ENCODE results near the gene PPP4C.

The PPP4C gene

DNA sequence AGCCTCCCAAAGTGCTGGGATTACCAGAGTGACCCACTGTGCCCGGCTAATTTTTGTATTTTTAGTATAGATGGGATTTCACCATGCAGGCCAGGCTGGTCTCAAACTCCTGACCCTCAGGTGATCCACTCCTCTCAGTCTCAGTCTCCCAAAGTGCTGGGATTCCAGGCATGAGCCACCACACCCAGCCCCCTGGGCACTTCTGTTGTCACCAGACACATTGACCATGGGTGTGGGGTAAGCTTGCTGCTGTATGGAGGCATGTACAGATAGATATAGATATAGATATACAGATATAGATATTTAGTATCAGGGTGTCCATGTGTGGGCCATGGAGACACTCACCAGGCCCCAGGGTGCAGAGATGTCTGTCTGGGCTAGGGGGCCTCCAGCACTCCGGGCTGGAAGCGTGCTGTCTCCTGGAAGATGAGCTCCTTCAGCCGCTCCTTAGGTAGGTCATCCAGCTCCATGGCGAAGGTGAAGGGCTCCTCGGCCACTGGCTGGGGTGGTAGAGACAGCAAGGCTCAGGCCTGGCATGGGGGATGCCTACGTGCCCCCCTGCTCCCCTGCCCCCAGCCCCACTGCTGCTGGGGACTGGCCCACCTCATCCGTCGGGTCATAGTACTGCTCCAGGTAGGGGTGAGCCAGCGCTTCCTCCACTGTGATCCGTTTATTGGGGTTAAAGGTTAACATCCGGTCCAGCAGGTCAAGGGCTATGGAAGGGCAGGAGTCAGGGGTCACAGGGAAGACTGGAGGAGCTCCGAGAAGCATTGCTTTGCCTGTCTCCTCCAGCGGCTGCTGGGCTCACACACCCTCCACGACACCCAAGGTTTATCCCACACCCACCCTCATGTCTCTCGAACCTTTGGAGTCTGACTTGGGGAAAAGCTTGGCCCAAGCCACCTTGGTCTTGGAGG is 40.8 kb downstream of the PPP4C start:
- no peak overlapping the region for H3K4me3 ChIP-seq (ENCODE audit: low read depth, low read length)
- in situ Hi-C loops (cut with HindIII; ENCODE audit: low sequenced_read_pairs), result no loop called here
- DNase-seq (ENCODE audit: low read depth, low spot score), result no peak
- TF ChIP-seq, protein P1, sequence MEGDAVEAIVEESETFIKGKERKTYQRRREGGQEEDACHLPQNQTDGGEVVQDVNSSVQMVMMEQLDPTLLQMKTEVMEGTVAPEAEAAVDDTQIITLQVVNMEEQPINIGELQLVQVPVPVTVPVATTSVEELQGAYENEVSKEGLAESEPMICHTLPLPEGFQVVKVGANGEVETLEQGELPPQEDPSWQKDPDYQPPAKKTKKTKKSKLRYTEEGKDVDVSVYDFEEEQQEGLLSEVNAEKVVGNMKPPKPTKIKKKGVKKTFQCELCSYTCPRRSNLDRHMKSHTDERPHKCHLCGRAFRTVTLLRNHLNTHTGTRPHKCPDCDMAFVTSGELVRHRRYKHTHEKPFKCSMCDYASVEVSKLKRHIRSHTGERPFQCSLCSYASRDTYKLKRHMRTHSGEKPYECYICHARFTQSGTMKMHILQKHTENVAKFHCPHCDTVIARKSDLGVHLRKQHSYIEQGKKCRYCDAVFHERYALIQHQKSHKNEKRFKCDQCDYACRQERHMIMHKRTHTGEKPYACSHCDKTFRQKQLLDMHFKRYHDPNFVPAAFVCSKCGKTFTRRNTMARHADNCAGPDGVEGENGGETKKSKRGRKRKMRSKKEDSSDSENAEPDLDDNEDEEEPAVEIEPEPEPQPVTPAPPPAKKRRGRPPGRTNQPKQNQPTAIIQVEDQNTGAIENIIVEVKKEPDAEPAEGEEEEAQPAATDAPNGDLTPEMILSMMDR (IDR thresholded peaks at IDR 0.05; ENCODE audit: low read depth, low read length), result no peak

DNA sequence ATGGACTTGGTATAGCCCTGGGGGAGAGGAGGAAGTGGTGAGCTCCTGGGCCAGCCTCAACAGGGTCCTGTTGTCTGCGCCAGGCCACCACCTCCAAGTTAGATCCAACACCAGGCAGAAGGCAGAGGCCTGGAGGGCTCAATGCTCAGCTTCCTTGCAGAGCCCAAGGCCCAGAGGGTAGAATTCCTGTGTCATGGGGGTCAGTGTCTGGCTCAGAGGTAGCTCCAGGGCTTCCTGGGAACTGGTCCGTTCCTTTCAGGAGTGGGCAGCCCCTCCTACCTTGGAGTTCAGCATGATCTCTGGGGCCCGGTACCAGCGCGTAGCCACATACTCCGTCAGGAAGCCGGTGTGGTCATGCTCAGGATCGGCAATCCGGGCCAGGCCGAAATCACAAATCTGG is 42.0 kb downstream of the PPP4C start:
- in situ Hi-C loops (cut with HindIII; ENCODE audit: low sequenced_read_pairs), result no loop called here
- TF ChIP-seq, protein P1 (IDR thresholded peaks at IDR 0.05; ENCODE audit: low read depth, low read length), result no peak
- no peak for DNase-seq (ENCODE audit: low read depth, low spot score)
- H3K4me3 ChIP-seq (ENCODE audit: low read depth, low read length), result no peak overlapping the region

DNA sequence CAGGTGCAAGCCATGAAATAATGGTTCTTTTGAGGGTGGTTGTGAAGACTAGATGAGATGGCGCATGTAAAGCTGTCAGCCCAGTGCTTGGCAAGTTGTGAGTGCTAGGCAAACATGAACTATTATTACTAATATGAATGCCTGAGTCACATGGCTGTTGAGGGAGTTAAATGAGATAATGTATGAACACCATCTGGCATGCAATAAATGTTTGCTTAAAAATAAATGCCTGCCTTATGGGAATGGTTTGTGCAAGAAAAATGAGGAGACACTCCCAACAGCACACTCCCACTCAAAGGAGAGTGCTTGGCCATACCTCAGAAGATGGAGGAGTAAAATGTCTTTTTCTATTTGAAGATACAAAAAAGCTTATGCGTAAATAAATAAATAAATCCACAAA is 43.6 kb downstream of the PPP4C start:
- in situ Hi-C loops (cut with HindIII; ENCODE audit: low sequenced_read_pairs), result no loop called here
- H3K4me3 ChIP-seq (ENCODE audit: low read depth, low read length), result no peak overlapping the region
- TF ChIP-seq, protein P1 (IDR thresholded peaks at IDR 0.05; ENCODE audit: low read depth, low read length), result no peak
- DNase-seq (ENCODE audit: low read depth, low spot score), result no peak

DNA sequence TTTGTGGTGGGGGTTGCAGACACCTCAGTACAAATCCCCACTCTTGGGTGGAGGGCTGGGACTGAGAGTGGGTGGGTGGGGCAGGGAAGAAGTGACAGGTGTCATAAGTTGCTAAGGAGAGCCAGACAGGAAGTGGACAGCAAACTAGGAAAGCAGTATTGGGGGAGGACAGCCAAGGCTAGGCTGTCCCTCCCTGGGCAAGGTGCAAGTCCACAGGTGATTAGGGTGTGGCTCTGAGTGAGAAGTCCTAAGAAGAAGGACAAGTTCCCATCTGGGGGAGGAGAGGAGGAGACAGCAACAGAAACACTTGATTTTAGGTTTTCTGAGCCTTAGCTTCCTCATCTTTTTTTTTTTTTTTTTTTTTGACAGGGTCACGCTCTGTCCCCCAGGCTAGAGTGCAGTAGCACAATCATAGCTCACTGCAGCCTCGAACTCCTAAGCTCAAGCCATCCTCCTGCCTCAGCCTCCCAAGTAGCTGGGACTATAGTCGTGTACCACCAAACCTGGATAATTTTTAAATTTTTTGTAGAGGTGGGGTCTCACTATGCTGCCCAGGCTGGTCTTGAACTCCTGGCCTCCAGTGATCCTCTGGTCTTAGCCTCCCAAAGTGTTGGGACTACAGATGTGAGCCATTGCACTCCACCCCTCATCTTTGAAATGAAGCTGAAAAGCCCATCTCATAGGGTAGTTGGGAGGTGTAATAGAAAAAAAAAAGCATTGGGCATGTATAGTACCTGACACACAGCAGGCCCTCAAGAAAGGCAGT is 44.7 kb downstream of the PPP4C start:
- TF ChIP-seq, protein P1 (IDR thresholded peaks at IDR 0.05; ENCODE audit: low read depth, low read length), result no peak
- no peak for DNase-seq (ENCODE audit: low read depth, low spot score)
- in situ Hi-C loops (cut with HindIII; ENCODE audit: low sequenced_read_pairs), result no loop called here
- H3K4me3 ChIP-seq (ENCODE audit: low read depth, low read length), result no peak overlapping the region

DNA sequence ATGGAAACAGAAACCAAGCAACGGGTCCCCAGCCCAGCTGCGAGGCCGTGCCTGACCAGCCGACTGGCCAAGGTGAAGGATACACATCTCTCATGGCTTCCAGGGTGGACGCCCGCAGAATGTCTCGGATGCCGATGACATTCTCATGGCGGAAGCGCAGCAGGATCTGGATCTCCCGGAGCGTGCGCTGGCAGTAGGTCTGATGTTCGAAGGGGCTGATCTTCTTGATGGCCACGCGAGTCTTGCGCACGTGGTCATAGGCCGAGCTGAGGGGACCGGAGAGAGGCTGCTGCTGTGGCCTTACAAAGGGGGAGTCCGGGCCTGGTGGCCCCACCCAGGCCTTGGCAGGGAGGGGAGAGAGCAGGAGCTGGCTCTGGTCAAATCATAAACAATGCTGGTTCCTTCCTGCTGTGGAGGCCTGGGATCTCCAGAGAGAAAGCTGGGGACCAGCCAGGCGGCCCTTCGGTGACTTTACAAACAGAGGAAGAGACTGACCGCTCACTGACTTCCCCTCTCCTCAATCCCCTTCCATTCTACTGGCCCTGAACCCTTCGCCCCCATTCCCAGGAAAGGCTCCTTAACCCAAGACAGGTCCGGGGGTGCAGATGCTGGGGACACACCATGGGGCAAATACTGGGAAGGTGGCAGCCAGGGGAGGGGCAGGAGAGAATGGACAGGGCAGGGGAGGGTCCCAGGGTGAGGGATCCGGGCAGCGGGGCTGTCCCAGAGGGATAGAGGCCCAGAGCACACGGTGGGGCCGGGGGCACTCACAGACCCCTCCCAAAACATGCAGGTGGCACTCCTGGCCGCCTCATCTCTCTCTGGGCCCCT is 46.2 kb downstream of the PPP4C start:
- TF ChIP-seq, protein P1 (IDR thresholded peaks at IDR 0.05; ENCODE audit: low read depth, low read length), result no peak
- in situ Hi-C loops (cut with HindIII; ENCODE audit: low sequenced_read_pairs), result no loop called here
- H3K4me3 ChIP-seq (ENCODE audit: low read depth, low read length), result peak overlapping the region; percentile 85
- DNase-seq (ENCODE audit: low read depth, low spot score), result peak; percentile 25

DNA sequence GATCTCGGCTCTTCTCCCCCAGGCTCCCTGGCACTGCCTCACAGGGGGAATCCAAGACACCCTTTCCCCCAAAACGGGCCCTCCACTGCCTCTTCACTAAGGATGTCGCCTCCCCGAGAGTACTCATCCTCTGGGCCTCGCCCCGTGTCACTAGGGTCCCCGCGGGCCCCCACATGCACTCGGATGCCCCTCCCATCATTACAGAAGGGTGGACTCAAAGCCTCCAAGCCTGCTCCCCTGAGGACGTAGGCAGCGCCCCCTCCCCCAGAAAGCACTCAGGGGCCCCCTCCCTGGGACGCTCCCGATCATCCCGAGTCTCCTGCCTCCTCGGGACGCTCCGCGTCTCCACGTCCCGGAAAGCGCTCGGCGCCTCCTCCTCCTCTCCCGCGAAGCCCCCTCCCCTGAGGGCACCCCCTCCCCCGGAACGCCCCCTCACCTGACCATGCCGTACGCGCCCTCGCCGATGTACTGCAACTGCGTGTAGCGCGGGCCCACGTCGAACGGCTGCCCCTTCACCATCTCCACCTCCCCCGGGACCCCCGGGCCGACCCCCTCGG is 46.9 kb downstream of the PPP4C start:
- DNase-seq (ENCODE audit: low read depth, low spot score), result peak; percentile 6
- H3K4me3 ChIP-seq (ENCODE audit: low read depth, low read length), result peak overlapping the region; percentile 85
- in situ Hi-C loops (cut with HindIII; ENCODE audit: low sequenced_read_pairs), result no loop called here
- TF ChIP-seq, protein P1 (IDR thresholded peaks at IDR 0.05; ENCODE audit: low read depth, low read length), result no peak

Data from astrocyte of the spinal cord (primary cell).